OCI-M1 (cell line): ENCODE data around the gene STAT5A.
"Not testable (repeated sequence)": the region's sequence is repeated elsewhere in the genome, so short reads cannot be mapped to it uniquely, and the experiment has no call there.

Source experiments
- DNase-seq: peaks from one replicate; lab custom pipeline; 2025; lab: John Stamatoyannopoulos, UW

Gene STAT5A

GRCh38 chr17:42285346-42286050 is 2.8 kb upstream of the STAT5A start:
- DNase-seq, result no peak

- peak; percentile 49 for DNase-seq
Measured at GRCh38 chr17:42286411-42287221, 1.7 kb upstream of the STAT5A start.

DNA sequence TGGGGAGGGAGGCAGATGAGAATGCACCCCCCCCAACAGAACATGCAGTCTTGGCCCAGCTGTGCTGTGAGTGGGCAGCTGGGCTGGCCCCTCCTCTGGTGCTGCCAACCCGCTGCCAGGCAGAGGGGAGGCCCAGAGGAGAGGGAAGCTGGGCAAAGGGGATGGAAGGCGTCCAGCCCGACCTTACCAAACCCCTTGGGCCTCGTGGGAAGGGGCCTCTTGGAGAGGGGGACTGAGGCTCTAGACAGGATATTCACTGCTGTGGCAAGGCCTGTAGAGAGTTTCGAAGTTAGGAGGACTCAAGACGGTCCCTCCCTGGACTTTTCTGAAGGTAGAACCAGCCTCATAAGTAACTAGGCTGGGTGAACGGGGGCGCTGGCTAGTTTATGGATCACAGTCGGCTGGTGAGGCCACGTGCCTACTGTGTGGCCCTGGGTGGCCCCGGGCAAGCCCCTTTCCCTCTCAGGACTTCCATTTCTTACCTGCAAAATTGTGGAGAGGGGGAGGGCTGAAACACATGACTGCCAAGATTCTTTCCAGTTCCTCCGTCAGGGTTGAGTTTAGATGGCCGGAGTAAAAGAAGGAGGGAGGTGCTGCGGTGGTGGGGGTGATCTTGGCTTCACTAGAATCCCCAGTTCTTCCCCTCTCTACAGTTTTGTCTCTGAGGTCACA is 857 bp upstream of the STAT5A start:
- peak; percentile 72 for DNase-seq

DNA sequence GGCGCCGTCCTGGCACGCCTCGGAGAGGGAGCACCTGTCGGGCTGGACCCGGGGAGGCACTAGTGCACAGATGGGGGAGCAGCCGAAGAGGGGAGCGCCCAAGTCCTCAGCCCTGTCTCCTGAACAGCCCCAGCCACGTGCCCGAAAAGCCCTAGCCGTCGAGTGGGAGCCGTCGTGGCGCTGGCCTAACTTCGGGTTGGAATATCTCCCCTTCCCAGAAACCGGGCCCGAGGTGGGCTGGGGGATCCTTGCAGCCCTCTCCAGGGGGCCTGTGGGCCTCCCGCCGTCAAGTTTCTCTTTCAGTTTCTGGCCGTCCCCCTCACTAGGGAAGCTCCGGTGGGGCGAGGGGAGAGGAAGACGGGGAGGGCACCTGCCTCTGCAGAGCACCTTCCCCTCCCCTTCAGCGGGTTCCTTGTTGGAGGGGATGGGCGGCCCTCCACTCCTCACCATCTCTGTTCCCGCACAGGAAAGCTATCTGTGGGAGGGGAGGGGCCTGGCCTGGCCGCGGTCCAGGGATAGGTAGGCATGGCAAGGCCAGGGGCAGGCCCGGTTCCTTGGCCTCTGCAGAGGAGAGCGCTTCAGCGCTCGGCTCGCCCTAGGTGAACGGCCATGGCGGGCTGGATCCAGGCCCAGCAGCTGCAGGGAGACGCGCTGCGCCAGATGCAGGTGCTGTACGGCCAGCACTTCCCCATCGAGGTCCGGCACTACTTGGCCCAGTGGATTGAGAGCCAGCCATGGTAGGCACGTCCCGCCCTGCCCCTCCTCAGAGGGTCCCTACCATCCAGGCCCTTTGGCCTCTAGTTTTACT is 709 bp downstream of the STAT5A start:
- peak; percentile 75 for DNase-seq

GRCh38 chr17:42289611-42290181 is 1.4 kb downstream of the STAT5A start:
- DNase-seq, result no peak

GRCh38 chr17:42290577-42290976 is 2.3 kb downstream of the STAT5A start:
- no peak for DNase-seq

- DNase-seq, result no peak
Measured at GRCh38 chr17:42291129-42291528, 2.8 kb downstream of the STAT5A start.

GRCh38 chr17:42294469-42295398 is 6.4 kb downstream of the STAT5A start:
- no peak for DNase-seq

GRCh38 chr17:42296012-42296411 is 7.7 kb downstream of the STAT5A start:
- DNase-seq, result no peak

GRCh38 chr17:42297775-42298174 is 9.5 kb downstream of the STAT5A start:
- not testable (repeated sequence) for DNase-seq

GRCh38 chr17:42299361-42299760 is 11.1 kb downstream of the STAT5A start:
- DNase-seq, result not testable (repeated sequence)

DNA sequence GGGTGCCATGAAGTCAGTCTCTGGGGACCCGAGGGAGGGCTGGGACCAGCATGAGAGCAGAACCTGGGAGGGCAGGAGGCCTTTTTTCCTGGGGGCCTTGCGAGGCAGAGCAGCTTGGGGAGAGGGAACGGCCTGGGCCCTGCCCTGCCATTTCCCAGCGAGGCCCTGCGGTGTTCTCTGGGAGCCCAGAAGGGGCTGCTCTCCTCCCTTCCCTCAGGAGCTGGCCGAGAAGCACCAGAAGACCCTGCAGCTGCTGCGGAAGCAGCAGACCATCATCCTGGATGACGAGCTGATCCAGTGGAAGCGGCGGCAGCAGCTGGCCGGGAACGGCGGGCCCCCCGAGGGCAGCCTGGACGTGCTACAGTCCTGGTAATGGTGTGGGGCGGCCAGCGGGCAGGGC is 11.6 kb downstream of the STAT5A start:
- not testable (repeated sequence) for DNase-seq

- DNase-seq, result no peak
Measured at GRCh38 chr17:42301022-42301421, 12.7 kb downstream of the STAT5A start.

GRCh38 chr17:42303694-42304093 is 15.4 kb downstream of the STAT5A start:
- DNase-seq, result no peak

DNA sequence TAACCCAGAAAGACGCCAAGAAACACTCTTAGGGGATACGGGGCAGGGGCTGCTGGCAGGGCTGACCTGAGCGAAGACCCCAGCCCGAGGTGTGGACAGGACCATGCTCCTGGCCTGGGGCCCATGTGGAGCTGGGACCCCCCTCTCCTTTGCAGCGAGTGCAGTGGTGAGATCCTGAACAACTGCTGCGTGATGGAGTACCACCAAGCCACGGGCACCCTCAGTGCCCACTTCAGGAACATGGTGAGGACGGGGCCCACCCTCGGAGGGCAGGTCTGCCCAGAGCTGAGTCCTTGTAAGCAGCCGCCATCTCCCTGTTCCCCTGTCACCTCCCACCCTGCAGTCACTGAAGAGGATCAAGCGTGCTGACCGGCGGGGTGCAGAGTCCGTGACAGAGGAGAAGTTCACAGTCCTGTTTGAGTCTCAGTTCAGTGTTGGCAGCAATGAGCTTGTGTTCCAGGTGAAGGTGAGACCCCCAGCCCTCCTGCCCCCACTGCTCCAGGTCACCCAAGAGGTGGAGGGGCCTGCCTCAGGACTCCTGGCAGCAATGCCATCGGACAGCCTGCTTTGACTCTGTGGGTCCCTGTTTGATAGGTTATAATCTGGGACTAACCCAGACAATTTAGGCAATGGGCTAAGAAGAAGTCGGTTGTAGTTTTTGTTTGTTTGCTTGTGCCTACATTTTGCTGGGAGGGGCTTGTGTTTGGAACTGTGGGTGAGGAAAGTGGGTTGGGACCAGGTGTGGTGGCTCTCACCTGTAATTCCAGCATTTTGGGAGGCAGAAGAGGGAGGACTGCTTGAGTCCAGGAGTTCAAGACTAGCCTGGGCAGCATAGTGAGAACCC is 16.1 kb downstream of the STAT5A start:
- DNase-seq, result no peak

GRCh38 chr17:42305031-42305330 is 16.7 kb downstream of the STAT5A start:
- not testable (repeated sequence) for DNase-seq

DNA sequence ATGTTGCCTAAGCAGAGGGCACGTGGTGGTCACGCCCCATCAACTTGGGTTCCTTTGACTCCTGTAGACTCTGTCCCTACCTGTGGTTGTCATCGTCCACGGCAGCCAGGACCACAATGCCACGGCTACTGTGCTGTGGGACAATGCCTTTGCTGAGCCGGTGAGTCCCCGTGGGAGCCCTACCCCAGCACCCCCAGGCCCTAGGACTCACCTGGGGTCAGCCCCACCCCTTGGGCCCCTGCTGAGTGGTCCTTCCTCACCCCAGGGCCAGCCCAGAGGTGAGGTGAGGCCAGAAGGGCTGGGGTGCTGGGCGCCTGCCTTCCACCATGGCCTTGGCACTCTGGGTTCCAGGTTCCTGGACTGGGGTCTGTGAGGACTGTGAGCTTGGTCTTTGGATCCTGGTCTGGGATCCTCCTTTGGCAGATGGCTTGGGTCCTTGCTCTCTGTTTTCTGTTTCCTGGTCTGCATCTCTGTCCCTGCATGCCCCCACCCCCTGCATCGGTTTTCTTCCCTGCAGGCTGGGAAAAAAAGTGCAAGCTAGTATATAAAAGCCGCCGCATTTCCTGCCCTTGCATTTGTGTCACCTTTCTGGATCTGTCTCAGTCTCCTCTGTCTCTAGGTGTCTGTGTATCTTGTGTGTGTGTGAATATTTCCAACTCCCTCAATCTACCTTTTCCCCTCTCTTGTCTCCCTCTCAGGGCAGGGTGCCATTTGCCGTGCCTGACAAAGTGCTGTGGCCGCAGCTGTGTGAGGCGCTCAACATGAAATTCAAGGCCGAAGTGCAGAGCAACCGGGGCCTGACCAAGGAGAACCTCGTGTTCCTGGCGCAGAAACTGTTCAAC is 17.5 kb downstream of the STAT5A start:
- DNase-seq, result no peak

- no peak for DNase-seq
Measured at GRCh38 chr17:42306385-42306667, 18.0 kb downstream of the STAT5A start.

DNA sequence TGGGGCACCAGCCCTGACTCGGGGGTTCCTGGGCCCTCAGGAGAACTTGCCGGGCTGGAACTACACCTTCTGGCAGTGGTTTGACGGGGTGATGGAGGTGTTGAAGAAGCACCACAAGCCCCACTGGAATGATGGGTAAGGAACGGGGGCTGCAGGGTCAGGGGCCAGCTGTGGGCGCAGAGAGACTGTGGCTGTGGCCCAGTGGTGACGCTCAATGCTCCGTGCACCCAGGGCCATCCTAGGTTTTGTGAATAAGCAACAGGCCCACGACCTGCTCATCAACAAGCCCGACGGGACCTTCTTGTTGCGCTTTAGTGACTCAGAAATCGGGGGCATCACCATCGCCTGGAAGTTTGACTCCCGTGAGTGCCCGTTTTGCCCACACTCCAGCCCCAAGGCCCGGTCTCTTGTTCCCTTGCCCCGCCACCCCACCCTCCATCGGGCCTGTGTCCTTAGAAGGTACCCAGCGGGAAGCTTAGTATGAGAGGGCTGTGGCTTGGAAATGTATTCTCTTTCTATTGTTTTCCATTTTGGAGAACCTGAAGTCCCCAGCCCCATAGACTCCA is 19.1 kb downstream of the STAT5A start:
- DNase-seq, result no peak
